WI38 (cell line): ENCODE results near the gene HSD3B2.

ENCODE experiments used
- H3K4me3 ChIP-seq: 2 replicates; pipeline ENCODE4 v1.5.1; 2011; ENCODE audit warnings: low read depth, mild to moderate bottlenecking, control low read depth, low read length
- TF ChIP-seq, protein P1 (sequence below): IDR thresholded peaks from 2 replicates; pipeline ENCODE4 v1.5.1; 2012; ENCODE audit warnings: low read depth, mild to moderate bottlenecking, control low read depth, low read length

The HSD3B2 gene

DNA sequence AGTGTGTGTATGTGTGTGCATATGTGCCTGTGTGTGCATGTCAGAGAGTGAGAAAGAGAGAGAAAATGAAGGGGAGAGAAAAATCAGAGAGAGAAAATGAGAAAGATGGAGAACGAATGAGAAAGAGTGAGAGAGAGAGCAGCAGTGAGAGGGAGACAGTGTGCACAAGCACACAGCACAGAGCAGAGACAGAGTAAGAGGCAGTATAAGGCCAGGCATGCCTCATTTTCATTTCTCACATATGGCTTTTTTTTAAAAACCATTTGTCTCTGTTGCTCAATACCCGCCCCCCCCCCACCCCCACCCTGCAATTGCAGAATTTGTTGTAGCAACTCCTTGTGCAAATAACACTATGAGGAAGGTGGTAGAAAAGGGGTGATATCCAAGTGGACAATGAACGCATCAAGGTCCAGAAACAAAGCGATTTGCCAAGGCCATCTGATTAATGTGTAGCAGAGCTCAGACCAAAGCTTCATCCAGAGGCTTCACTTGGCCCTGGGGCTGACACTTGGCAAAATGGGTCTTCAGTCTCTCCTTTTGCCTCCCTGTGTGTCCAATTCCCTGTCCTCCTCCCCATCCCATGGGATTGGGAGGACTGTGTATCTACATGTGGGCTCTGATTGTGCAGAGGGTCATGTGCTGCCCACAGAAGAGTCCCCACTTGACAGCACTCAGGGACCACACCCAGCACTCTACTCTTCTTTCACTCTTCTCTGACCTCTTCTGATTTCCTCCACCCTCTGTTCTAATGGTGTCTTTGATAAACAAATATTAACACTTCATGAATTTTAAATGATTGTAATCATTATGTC, 53.1 kb downstream of the HSD3B2 start:
- TF ChIP-seq, protein P1, sequence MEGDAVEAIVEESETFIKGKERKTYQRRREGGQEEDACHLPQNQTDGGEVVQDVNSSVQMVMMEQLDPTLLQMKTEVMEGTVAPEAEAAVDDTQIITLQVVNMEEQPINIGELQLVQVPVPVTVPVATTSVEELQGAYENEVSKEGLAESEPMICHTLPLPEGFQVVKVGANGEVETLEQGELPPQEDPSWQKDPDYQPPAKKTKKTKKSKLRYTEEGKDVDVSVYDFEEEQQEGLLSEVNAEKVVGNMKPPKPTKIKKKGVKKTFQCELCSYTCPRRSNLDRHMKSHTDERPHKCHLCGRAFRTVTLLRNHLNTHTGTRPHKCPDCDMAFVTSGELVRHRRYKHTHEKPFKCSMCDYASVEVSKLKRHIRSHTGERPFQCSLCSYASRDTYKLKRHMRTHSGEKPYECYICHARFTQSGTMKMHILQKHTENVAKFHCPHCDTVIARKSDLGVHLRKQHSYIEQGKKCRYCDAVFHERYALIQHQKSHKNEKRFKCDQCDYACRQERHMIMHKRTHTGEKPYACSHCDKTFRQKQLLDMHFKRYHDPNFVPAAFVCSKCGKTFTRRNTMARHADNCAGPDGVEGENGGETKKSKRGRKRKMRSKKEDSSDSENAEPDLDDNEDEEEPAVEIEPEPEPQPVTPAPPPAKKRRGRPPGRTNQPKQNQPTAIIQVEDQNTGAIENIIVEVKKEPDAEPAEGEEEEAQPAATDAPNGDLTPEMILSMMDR = no peak
- no peak overlapping the region for H3K4me3 ChIP-seq

DNA sequence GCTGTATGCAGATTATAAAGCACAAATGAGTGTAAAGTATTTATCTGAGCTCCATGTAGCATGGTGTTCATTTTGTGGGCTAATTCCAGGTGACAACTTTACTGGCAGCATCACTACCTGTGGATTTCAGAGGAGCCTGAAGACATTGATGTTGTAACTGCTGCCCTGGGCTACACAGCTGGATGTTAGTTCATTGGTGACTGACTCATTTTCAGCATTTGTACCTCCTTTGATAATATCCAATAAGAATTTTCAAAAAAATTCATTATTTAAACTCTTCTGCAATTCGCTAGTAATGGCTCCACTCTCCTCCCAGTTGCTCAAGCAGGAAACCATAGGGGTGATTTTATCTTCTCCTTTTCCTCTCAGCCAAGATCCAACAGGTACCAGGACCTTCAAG, 54.8 kb downstream of the HSD3B2 start:
- TF ChIP-seq, protein P1 = no peak
- H3K4me3 ChIP-seq = no peak overlapping the region

DNA sequence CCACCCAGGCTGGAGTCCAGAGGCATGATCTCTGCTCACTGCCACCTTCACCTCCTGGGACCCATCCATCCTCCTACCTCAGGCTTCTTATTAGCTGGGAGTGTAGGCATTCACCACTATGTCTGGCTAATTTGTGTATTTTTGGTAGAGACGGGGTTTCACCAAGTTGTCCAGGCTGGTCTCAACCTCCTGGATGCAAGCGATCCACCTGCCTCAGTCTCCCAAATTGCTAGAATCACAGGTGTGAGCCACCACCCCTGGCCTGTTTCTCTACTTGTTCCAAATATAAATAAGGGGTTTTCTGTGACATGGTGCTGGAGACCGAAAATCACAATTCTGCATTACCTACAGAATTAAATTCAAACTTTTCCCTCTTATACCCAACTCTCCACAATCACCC, 55.4 kb downstream of the HSD3B2 start:
- H3K4me3 ChIP-seq = no peak overlapping the region
- TF ChIP-seq, protein P1 = no peak

DNA sequence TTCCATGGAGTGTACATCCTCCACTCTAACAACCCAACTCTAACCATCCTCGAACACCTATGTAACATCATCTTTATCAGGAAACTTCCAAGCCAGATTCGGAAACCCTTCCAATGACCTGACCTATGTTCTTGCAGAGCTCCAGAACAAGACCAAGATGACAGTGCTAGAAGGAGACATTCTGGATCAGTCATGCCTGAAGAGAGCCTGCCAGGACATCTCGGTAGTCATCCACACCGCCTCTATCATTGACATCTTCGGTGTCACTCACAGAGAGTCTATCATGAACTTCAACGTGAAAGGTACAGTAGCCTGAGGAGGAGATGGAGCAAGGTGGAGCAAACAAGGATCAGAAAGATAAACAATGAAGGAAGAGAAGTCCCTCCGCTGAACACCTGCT, 56.0 kb downstream of the HSD3B2 start:
- TF ChIP-seq, protein P1 = no peak
- no peak overlapping the region for H3K4me3 ChIP-seq

DNA sequence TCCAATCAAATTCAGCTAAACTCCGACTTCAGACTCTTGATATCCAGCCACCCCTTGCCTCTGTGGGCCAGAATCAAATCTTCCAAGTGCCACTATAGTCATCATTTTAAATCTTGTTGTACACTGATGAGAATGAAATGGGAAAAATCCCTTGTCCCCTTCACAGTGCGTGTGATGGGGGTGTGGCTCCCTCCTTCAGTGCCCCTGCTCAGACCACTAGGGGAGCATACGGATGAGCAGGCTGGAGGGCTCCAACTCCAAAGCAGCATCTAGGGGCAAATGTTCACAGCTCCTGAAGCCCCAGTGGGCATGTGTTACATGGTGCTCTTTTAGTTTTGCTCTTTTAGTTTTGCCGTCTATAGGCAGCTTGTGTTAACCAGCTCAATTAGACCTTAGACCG, 56.6 kb downstream of the HSD3B2 start:
- TF ChIP-seq, protein P1 = no peak

DNA sequence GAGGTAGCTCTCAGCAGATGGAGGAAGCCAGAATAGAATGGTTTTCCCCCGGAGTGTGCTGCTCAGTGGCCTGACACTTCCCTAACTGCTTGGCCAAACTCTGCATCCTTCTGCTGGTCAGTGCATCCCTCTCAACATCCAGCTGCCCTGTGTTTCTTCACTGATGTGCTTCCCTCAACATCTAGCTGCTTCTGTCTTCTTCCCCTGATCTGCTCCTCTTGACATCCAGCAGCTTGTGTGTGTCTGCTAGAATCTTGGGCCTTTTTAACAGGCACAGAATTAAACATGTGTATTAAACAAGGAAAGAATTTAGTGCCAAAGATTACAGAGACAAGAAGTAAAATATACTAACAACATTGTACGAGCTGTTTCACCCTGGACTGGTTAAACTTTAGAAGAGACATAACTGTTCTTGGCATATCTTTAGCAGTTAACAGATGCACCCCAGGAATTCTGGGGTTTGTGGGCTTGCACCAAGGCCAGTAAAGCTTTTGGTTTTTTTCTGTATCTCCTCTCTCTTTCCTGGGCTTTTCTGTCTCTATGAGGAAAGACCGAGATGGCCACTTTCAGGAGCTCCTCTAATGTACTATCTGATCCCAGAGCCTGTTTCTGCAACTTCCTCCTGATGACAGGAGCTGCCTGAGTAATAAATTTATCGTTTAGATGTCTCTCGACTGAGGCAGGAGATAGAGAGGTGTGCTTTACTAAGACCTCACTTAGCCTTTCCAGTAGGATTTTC, 57.3 kb downstream of the HSD3B2 start:
- no peak overlapping the region for H3K4me3 ChIP-seq
- TF ChIP-seq, protein P1 = no peak

More for the DNA sequence above, 56.6 kb downstream of the HSD3B2 start:
- H3K4me3 ChIP-seq = no peak overlapping the region
